ENCODE results near the gene ABI3BP.

Gene ABI3BP

GRCh38 chr3:100709842-100710260 lies 283.4 kb downstream of the ABI3BP start:
- DNase-seq = peak; percentile 8
- TF ChIP-seq, protein P1, sequence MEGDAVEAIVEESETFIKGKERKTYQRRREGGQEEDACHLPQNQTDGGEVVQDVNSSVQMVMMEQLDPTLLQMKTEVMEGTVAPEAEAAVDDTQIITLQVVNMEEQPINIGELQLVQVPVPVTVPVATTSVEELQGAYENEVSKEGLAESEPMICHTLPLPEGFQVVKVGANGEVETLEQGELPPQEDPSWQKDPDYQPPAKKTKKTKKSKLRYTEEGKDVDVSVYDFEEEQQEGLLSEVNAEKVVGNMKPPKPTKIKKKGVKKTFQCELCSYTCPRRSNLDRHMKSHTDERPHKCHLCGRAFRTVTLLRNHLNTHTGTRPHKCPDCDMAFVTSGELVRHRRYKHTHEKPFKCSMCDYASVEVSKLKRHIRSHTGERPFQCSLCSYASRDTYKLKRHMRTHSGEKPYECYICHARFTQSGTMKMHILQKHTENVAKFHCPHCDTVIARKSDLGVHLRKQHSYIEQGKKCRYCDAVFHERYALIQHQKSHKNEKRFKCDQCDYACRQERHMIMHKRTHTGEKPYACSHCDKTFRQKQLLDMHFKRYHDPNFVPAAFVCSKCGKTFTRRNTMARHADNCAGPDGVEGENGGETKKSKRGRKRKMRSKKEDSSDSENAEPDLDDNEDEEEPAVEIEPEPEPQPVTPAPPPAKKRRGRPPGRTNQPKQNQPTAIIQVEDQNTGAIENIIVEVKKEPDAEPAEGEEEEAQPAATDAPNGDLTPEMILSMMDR (IDR thresholded peaks at IDR 0.05; ENCODE audit: low read depth, low read length, missing control alignments) = peak; percentile 12

DNA sequence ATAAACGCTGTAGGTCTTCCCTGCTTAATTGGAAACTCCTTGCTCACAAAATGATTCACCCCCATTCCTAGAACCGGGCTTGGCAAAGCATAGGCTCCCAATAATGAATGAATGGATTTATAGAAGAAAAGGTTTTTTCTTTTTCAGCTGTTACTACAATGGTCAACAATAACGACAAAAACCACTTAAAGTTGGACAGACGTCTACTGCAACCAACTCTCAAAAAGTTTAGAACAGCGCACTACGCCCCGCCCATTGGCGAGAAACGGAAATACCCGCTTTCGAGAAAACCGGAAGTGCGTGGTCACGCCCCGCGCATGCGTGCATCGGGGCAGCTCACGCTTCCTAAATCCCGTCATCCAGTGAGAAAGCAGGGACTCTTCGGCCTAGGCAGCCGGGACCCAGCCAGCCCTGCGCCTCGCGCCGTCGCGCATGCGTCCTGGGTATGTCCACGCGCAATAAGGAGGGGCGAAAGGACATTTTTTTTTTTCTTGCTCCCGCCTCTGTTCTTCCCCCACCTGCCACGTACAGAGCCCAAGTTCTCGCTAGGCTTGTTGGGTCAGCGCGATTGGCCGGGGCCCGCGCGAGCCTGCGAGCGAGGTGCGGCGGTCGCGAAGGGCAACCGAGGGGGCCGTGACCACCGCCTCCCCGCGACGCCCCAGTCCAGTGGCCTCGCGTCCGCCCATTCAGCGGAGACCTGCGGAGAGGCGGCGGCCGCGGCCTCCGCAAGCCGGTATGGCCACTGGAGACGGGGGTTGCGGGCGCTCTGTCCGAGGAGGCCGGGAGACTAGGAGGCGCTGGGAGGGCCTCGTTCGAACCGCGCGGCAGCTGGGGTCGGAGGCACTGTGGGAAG lies 284.0 kb downstream of the ABI3BP start, which contains the start of gene TFG:
TFG (plus strand) TSS at position 506 of the 853 bp plus-strand sequence. CDS start 4,192 bp downstream, outside the sequence.
- peak; percentile 99 for DNase-seq
- peaks cover 15% of the 10 kb centered on the region for H3K36me3 ChIP-seq (replicated peaks)
- TF ChIP-seq, protein P1 (IDR thresholded peaks at IDR 0.05; ENCODE audit: low read depth, low read length, missing control alignments) = no peak
- in situ Hi-C loops (cut with HindIII; ENCODE audit: low pct_ligation_motif_present, low sequenced_read_pairs) = no loop called here
- peak within 1 kb of the TSS; percentile 91 for H3K4me3 ChIP-seq (ENCODE audit: low read depth, low read length)
- no peaks in the 10 kb centered on the region for H3K27me3 ChIP-seq (replicated peaks)
- H3K27ac ChIP-seq = peak within 1 kb of the TSS; percentile 94

More at GRCh38 chr3:100709842-100710260, 283.4 kb downstream of the ABI3BP start:
- in situ Hi-C loops (cut with HindIII; ENCODE audit: low pct_ligation_motif_present, low sequenced_read_pairs) = no loop called here
- Histone ChIP-seq H3K4me3 (ENCODE audit: low read depth, low read length) (peak overlapping the region; percentile 91), H3K36me3 (replicated peaks) (peaks cover 17% of the 10 kb centered on the region), H3K27ac (peak overlapping the region; percentile 94), H3K27me3 (replicated peaks) (no peaks in the 10 kb centered on the region)

GRCh38 chr3:100708644-100708988 lies 284.6 kb downstream of the ABI3BP start:
- TF ChIP-seq, protein P1 (IDR thresholded peaks at IDR 0.05; ENCODE audit: low read depth, low read length, missing control alignments) = no peak
- Histone ChIP-seq H3K4me3 (ENCODE audit: low read depth, low read length) (peak overlapping the region; percentile 91), H3K27ac (peak overlapping the region; percentile 94), H3K27me3 (replicated peaks) (no peaks in the 10 kb centered on the region), H3K36me3 (replicated peaks) (peaks cover 11% of the 10 kb centered on the region)
- DNase-seq = no peak
- in situ Hi-C loops (cut with HindIII; ENCODE audit: low pct_ligation_motif_present, low sequenced_read_pairs) = no loop called here

- Histone ChIP-seq H3K27me3 (replicated peaks) (no peaks in the 10 kb centered on the region), H3K27ac (no peak overlapping the region), H3K36me3 (replicated peaks) (peaks cover 5% of the 10 kb centered on the region), H3K4me3 (ENCODE audit: low read depth, low read length) (no peak overlapping the region)
- TF ChIP-seq, protein P1 (IDR thresholded peaks at IDR 0.05; ENCODE audit: low read depth, low read length, missing control alignments) = no peak
- no peak for DNase-seq
- in situ Hi-C loops (cut with HindIII; ENCODE audit: low pct_ligation_motif_present, low sequenced_read_pairs) = no loop called here
Measured at GRCh38 chr3:100706365-100706764, 286.9 kb downstream of the ABI3BP start.

- Histone ChIP-seq H3K4me3 (ENCODE audit: low read depth, low read length) (no peak overlapping the region), H3K27ac (no peak overlapping the region), H3K36me3 (replicated peaks) (no peaks in the 10 kb centered on the region), H3K27me3 (replicated peaks) (no peaks in the 10 kb centered on the region)
- no peak for DNase-seq
- TF ChIP-seq, protein P1 (IDR thresholded peaks at IDR 0.05; ENCODE audit: low read depth, low read length, missing control alignments) = no peak
- in situ Hi-C loops (cut with HindIII; ENCODE audit: low pct_ligation_motif_present, low sequenced_read_pairs) = no loop called here
Measured at GRCh38 chr3:100703865-100704264, 289.4 kb downstream of the ABI3BP start.
